LHCN-M2 (cell line): ENCODE measurements around the gene BTK. TPM values are rescaled to one million over a fixed set of nuclear protein-coding genes. Genes with fewer than 3 reads are reported as not detected.

Source experiments
- DNase-seq: peaks from one replicate; pipeline ENCODE4 v3.0.0-alpha.2; 2012; ENCODE audit warnings: low read depth
- total RNA-seq: library from RNA; depleted of rRNA; stranded (reverse); fragments of >200 nt; gene quantifications from 2 replicates; pipeline ENCODE4 v1.2.3, GENCODE V29; 2014

The BTK gene
- total RNA-seq, 1 experiment from 2014 or later = not detected

DNA sequence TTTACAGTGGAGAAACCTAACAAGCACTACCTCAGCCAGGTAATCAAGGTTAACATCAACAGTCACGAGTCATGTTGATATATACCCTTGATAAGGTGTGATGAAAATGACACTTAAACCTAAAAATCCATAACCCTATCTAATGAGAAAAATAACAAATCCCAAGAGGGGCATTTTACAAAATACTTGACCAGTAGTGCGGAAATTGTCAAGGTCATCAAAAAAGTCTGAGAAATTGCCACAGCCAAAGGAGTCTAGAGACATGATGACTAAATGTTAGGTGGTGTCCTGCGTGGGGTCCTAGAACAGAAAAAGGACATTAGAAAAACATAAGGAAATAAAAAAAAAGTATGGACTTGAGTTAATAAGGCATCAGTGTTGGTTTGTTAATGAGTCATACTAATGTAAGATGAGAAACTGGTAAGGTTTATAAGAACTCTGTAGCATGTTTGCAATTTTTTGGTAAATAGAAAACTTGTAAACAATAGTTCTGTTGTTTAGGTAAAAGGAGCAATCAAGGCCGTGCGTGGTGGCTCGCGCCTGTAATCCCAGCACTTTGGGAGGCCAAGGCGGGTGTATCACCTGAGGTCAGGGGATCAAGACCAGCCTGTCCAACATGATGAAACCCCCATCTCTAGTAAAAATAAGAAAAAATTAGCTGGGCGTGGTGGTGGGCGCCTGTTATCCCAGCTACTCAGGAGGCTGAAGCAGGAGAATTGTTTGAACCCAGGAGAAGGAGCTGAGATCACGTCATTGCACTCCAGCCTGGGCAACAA is 7.7 kb upstream of the BTK start:
- DNase-seq = no peak

DNA sequence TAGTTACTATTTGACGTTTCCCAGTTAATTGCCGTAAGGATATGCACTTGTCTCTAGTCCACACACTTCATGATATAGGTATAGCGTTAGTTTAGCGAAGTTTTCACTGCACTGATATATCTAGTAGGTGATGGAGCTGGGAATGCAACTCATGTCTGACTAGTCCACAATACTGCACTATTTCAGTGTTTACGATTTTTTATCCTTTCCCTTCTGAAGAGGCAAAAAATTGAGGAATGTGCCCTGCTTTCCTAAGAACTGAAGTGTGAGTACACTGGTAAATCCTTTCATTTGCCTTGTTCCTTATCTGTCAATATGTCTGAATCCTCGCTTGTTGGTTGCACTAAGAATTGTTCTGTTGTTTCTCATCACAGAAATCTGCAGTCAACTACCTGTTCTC is 5.8 kb upstream of the BTK start:
- DNase-seq = no peak

DNA sequence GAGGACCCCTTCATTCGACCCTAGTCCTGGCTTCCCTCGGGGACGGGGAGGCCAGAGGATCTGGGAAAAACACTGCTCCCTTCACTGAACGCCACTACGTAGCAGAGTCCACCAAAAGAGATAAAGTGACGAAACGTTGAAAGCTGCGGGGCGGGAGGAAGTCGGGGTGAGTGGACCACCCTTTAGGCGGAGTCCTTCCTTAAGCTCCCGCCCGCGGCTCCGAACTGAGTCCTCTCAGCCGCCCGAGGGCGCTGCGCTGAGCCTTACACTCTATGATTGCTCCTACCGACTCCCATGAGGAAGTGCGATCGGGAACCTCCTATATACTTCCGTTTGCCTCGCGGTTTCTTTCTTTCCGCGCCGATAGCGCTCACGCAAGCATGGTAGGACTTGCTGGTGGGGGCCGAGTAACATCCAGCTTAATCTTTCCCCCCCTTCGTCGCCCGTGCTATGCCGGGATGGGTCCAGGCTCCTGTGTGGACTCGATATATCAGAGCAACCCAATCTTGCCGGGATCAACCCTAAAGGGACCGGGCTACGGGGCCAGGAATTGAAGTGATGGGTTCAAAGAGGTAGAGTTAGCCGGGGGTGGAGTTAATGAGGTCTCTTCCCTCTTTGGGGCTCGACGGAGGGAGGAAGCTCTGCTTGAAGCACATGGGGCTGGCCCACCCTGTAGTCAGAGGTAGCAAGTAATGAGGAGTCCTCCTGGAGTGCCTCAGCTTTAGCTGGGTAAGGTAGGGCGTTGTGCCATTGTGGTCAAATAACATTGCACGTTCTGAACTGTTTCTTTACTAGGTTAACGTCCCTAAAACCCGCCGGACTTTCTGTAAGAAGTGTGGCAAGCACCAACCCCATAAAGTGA is 4.9 kb upstream of the BTK start, which contains the start of gene RPL36A:
TSS of gene RPL36A (plus strand) at position 348 of the 862 bp plus-strand sequence. CDS start at position 381, 33 bp downstream.
- DNase-seq = peak; percentile 87

DNA sequence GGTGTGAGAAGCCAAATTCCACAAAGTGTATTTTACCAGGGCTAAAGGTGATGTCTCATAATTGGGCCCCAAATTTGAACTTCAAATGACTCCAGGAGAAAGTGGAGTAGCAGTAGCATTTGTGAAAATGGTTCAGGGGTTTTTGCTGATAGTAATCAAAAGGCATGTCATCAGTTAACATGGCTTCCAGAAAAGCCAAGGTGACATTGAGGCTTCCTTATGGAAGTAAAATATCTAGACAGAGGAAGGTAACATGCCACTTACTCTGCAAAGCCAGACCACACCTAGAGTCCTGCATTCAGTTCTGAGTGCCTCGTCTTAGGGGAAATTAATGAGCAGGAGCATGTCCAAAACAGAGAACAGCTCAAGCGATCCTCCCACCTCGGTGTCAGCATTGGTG is 2.6 kb upstream of the BTK start:
- DNase-seq = no peak

DNA sequence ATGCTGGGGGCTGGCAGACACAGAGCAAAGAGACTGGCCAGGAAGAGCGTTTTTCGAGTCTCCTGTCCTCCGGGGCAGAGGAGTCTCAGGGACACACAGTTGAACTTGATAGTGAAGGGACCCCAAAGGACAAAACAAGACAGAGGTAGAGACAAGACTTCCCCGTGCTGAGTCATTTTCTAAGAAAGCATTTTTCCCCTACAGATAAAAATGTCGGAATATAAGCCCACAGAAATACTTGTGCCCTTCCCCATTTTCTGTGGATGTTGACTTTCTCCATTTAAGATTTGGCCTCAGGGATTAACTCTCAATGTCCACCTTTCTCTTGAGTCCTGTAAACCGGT is 523 bp upstream of the BTK start:
- DNase-seq = no peak

DNA sequence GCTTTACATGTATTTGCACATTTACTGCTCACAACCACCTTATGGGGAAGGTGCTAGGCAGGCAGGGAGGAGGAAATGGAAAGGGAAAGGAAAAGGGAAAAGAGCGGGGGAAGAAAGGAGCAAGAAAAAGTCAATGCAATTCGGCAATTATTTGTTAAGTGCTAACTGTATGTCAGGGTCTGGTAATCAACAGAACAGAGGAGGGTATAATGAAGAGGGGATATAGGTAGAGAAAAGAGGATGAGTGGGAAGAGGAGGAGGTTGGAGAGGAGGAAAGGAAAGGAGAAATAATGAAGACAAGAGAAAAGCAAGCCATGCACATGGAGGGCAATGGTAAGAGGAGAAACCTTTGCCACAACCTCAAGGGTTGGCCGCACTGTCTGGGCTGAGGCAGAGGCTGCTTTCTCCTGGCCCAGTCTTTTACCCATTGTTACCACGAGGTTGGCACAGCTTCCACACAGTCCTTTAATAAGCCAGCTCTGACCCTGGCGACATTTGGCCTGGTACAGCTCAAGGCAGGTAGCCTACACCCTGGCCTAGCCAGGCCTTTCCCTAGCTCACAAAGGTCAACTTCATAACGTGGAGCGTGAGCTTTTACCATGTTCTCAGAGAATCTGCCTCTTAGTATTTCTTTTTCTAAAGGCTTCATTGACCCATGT is 836 bp downstream of the BTK start:
- DNase-seq = no peak

DNA sequence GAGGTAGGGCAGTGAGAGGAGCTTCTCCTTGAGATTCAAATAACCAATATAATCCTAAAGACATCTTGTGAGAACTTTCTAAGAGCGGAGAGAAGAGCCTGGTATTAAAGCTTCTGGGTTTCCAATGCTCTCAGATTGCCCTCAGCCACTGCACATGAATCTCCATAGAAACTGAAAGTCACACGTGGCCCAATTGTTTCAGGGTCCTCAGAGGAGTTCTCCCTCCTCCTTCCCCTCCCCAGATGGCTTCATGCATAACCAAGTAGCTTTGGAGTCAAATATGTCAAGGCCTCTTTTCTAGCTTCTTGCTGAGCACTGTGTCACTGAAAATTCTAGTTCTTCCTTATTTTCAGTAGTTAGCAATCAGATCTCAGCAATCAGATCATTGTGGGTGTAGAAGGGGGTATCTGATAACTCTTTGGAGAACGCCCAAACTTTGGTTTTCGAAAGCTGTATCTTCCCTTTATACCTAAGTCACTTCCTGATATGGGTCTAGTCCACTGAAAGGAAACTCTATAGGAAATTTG is 2.2 kb downstream of the BTK start:
- no peak for DNase-seq

DNA sequence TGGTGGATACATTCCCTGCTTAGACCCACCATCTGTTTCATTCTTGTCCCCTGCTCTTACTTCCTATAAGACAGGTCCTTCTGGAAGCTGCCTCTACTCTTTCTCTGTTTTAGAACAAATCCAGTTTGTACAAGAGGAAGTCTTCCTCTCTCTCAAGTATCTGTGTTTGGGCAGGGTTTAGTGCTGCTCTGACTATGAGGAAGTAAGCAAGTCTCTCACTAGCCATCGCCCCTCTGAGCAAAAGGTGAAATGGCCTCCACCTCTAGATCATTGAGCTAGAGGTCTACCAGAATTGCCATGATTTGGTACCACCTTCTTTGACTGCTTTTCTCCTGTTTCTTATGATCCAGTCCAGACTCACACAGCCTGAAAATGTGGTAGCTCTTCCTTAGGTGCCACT is 8.4 kb downstream of the BTK start:
- DNase-seq = no peak

DNA sequence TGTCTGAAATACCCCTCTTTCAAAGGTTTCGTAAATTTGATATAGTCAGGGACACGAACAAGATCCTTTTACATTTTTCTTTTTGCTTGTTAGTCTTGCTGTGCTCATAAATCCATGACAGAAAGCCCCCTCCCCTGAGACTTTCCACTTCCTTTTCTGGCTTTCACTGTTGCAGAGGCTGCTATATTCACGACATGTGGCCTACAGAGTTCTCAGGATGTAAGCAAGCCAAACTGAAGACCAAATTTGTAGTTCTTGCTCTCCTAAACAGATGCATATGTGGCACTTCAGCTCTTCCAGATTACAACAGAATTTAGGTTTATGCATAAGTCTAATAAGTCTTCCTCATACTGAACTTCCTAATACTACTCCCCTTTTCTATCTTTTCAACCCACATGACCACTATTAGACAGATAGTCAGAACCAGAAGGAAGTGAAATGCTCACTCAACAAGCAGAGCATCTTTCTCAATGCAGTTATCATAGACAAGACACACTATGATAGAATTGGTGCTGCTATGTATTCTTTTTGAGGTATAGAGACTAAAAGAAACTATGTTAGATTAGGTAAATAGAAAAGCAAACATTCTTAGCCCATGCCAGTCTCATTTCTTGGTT is 15.0 kb downstream of the BTK start:
- DNase-seq = no peak

DNA sequence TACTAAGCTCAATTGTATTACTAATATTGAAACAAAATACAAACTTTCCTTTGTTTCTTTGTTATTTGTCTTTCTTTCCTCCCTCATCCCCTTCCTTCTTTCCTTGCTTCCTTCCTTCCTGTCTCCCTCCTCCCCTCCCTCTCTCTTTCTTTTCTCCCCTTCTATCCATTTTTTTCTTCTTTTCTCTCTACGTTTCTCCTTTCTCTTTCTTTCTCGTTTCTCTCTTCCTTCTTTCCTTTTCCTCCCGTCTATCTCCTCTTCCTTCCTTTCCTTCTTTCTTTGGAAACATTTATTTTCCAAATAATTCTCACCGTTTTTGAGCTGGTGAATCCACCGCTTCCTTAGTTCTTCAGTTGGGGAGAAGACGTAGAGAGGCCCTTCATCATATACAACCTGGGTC is 16.3 kb downstream of the BTK start:
- no peak for DNase-seq

DNA sequence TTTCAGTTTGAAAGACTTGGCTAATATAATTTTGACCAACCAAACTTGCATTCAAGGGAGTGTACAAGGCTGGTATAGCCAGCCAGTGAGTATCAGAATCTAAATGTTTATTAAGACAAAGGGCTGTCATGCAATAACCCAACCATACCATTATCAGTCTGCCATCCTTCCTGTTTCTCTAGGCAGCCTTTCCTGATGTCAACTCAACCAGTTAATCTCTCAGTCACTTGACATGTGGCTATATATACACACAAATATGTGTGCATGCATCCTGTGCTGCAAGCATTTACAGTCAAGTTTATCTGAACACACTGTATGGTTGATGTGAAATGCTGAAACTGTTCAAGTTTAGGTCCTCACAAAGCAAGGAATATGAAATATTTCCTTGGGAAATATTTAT is 17.2 kb downstream of the BTK start:
- DNase-seq = no peak

DNA sequence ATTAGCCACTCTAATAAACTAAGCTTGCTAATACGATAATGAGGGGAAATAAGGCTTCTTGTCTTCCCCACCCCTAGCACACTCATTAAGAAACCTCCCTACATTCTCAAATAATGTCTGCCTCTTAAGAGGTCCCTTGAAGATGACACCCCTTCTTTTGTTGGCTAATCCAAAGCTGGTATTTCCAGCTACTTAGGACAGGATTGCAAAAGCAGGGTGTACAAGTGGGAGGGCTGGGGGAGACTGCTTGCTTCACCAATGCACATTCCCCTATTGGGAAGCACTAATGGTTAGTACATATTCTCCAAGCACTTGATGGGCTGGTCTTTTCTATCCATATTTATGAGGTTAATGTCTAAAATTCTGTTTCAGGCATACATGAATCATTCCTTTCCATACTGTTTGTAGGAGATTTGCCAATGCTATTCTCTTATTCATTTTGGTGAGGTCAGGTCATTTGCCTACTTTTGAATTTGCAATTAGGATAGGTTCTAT is 20.6 kb downstream of the BTK start:
- no peak for DNase-seq

DNA sequence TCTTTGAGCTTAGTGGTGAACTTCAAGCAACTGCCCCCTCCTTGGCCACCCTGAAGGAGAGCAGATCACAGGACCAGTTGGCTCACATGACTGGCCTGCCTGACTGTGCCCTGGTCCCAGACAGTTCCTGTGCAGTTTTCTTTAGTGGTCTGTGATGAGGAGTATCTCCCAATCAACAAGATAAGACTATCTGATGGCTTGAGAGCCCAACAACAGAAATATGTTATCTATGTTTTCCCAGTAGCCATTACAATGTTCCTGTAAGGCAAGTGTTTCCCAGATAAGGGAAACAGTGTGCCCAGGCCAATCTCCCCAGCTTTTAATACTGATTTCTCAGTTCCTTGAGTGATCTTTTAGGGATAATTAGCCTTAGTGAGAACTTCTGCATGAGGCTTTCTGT is 23.2 kb downstream of the BTK start:
- DNase-seq = no peak

DNA sequence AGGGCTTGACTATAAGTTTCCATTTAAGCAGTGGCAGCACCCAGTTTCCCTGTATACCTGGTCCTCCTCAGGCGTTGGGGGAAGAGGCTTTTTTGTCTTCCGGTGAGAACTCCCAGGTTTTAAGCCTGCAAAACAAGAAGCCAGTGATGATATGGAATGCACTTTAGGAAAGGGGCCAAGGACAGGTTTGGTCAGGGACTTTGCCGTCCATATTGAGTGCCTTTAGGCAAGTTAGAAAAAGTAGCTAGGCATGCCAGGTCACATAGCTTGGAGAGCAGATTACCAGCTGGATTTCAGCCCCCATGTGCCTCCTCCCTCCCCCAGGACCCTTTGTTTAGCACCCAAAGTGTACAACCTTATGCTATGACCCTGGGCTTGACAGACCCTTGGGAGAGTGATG is 23.9 kb downstream of the BTK start:
- no peak for DNase-seq

DNA sequence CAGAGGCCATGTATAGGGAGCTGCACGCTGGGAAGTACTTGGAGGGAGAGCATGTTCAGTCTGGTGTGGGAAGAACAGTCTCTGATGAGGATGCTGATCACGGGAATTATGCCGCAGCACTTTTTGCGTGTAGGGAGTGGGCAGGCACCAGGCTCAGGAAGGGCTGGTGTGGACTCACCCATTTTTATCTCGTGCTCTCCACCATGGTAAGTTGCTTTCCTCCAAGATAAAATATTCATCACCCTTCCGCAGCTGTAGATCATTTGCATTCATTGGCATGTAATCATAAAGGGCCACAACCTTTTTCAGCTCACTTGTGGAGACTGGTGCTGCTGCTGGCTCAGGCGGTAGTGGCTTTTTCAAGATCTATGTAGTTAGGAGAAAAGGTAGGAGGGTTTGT is 25.6 kb downstream of the BTK start:
- DNase-seq = no peak

DNA sequence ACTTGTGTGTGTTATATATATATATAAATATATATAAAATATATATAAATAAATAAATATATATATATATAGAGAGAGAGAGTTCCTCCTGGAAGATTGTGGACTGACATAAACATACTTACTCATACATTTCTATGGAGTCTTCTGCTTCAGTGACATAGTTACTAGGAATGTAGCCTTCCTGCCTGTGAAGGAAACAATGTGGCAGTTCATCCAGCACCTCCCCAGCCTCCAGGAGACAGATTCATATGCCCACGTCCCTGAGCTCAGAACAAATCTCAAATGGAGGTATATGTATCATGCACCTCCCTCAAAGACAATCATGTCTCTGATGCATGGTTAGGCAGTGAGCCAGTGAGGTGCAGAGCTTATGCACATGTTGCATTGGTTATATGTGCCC is 26.0 kb downstream of the BTK start:
- DNase-seq = no peak

DNA sequence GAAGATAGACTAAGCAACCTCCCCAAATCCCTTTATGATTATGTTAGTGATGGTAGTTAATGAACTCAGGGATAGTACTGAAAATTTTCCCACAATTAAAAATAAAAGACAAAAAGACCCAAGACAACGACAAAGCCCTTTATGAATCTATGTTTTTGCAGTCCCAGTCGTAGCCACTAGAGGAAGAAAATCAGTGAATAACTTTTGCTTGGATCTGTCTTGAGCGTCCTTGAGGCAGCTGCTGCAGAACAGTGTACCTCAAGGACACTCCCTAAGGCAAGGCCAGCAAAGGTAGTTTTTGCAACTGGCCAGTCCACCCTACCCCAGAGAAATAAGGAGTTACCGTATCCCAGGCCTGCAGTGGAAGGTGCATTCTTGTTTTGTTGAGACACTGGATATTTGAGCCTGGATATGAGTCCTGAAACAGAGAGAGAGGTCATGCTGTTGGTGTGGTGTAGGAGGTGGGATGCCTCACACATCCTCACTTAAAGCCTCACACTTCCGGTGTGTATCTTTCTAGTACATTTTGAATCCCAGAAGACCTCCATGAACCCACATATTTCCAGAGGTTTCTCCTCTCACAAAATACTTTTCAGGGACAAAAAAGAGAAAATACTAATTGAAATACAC is 28.7 kb downstream of the BTK start:
- peak; percentile 8 for DNase-seq

DNA sequence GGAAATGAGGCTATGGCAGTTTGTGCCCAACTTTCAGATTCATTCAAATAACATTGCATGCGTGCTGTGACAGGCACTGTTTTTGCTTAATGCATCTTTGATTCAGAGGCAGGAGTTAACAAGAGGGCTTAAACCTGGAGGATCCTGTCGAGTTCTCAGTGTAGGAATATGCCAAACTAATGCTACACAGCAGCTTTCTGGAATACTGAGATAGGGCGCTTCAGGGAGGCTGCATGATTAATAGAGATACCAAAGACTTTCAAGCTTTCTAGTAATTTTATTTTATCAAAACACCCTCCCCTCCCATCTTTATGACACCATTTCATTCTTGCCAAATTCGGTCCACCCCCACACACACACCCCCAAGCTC is 36.8 kb downstream of the BTK start:
- no peak for DNase-seq

DNA sequence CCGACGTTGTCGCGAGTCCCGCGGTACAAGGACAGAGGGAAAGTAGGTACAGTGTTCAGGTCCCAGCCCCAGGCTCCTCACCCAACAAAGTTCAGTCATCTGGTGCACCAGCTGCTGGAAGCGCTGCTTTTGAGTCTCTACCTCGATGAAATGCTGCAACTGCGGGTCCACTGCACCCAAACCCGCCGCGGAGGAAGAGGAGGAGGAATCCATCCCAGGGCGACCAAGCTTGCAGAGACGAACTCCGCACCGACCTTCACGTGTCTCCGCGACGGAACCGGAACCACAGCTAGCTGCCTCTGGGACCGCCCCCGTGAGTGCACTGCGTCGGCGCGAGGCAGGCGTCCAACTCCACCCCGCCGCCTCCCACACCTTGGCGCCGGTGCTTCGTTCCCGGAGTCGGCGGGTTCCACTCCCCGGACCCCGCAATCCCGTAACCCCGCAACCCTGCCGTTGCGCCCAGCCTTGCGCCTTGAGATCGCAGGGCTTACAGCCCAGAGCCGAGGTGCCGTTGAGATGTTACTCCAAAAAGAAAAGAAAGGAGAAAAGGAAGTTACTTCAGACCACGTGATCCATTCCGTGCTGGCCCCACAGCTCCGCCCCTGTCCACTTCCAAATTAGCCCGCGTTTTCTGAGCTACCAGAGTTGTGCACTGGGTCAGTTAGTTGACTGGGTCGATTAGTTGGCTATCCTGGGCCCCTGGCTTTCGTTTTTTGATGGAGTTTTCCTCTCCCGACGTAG is 37.4 kb downstream of the BTK start, which contains the start of gene TIMM8A:
TSS of gene TIMM8A (minus strand) at position 291 of the 741 bp plus-strand sequence. CDS start at position 213, 78 bp downstream.
- peak; percentile 68 for DNase-seq

DNA sequence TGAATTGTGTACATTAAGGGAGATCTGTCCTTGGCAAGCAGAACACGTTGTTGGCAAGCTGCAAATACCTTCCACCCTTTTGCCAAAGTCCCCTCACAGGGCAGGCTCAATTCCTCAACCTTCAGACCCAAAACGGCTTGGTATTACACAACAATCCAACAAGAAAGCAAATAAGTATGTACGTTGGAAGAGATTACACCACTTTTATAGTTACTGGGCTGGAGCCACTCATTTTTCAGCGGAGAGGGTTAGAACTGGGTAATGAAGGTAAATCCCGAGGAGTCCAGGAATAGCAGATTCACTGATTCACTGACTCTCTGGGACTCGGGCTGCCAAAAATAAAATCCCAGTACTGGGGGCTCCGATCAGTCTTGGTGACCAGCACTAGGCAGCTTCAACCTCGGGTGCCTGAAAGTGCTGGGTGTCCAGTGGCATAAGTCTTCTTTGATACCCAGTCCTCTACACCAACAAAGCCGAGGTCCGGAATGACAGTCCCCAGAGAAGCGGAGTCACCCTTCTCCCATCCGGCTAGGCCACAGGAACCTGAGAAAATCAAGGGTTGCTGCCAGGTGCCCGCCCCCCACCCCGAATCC is 38.0 kb downstream of the BTK start:
- DNase-seq = peak; percentile 5
